H1 (cell line): ENCODE results near the gene PROK2. TPM values are rescaled to one million over a fixed set of nuclear protein-coding genes. Genes with fewer than 3 reads are reported as not detected.

Experiments
- CTCF ChIA-PET: fragments of 300-600 bp; sonication (Branson Sonifier 250); formaldehyde crosslinking; loops from one replicate; lab custom pipeline; 2021; ENCODE audit not compliant: partially characterized antibody; lab: Charles Lee
- POLR2A ChIA-PET: fragments of 300-600 bp; sonication (Branson Sonifier 250); formaldehyde crosslinking; loops from one replicate; lab custom pipeline; 2021; ENCODE audit warnings: inconsistent platforms; ENCODE audit not compliant: partially characterized antibody; lab: Charles Lee
- DNase-seq, 2 experiments: peaks; one replicate each; pipeline versions ENCODE4 v3.0.0 to v3.0.0-alpha.2; 2010 to 2022; ENCODE audit warnings: low spot score in 2 of 2, low read depth in 1 of 2, mixed read lengths in 1 of 2
- FAIRE-seq: peaks from 2 replicates; lab custom pipeline; 2011; peaks lifted over from hg19 to GRCh38; lab: Jason Lieb, UNC
- H2AFZ ChIP-seq: 2 replicates; pipeline ENCODE4 v1.8.1; 2012; ENCODE audit warnings: low read length, inconsistent platforms
- H2AK5ac ChIP-seq: 2 replicates; pipeline ENCODE4 v1.6.1; 2013; ENCODE audit warnings: low read depth, low read length
- H2BK120ac ChIP-seq: replicated peaks from 2 replicates; pipeline ENCODE3; 2013; ENCODE audit warnings: low read depth, low read length, inconsistent platforms
- H2BK12ac ChIP-seq: 2 replicates; pipeline ENCODE4 v1.6.1; 2013; ENCODE audit warnings: low read depth, low read length
- H2BK15ac ChIP-seq: 2 replicates; pipeline ENCODE4 v1.6.1; 2013; ENCODE audit warnings: low read length
- H2BK20ac ChIP-seq: 2 replicates; pipeline ENCODE4 v1.6.1; 2013; ENCODE audit warnings: low read length
- H2BK5ac ChIP-seq: 2 replicates; pipeline ENCODE4 v1.6.1; 2013; ENCODE audit warnings: low read depth, low read length
- H3K14ac ChIP-seq: 2 replicates; pipeline ENCODE4 v1.6.1; 2013; ENCODE audit warnings: inconsistent platforms; ENCODE audit not compliant: insufficient read length
- H3K18ac ChIP-seq: 2 replicates; pipeline ENCODE4 v1.6.1; 2013; ENCODE audit warnings: low read length; ENCODE audit errors: extremely low read depth
- H3K23ac ChIP-seq: 2 replicates; pipeline ENCODE4 v1.6.1; 2013; ENCODE audit warnings: inconsistent platforms; ENCODE audit not compliant: insufficient read length
- H3K23me2 ChIP-seq: 2 replicates; pipeline ENCODE4 v1.6.1; 2013; ENCODE audit warnings: low read depth, low read length
- H3K27ac ChIP-seq: 2 replicates; pipeline ENCODE4 v1.6.1; 2011; ENCODE audit warnings: low read depth, low read length, inconsistent platforms
- H3K27me3 ChIP-seq, 4 experiments: replicated peaks in 1 of 4; 1 replicate in 1 of 4; 2 replicates in 3 of 4; pipeline versions ENCODE4 v1.6.1 to v1.8.1; 2011 to 2013; ENCODE audit warnings: low read length in 3 of 4, mild to moderate bottlenecking in 3 of 4, inconsistent platforms in 2 of 4, mixed read lengths in 2 of 4, moderate library complexity in 1 of 4; ENCODE audit not compliant: control insufficient read depth in 3 of 4, insufficient read depth in 3 of 4; ENCODE audit errors: extremely low read depth in 1 of 4
- H3K36me3 ChIP-seq, 4 experiments: 2 replicates each; pipeline versions ENCODE4 v1.6.1 to v1.8.1; 2011 to 2013; ENCODE audit warnings: mild to moderate bottlenecking in 4 of 4, low read length in 3 of 4, moderate library complexity in 2 of 4, control low read depth in 1 of 4, inconsistent platforms in 1 of 4; ENCODE audit not compliant: insufficient read depth in 4 of 4, control insufficient read depth in 2 of 4
- H3K4ac ChIP-seq: replicated peaks from 2 replicates; pipeline ENCODE3; 2013; ENCODE audit warnings: low read length, low read depth, mixed read lengths, inconsistent platforms; ENCODE audit not compliant: insufficient read length
- H3K4me1 ChIP-seq, 4 experiments: replicated peaks in 1 of 4; 1 replicate in 1 of 4; 2 replicates in 3 of 4; pipeline versions ENCODE4 v1.6.1 to v1.8.1; 2011 to 2013; ENCODE audit warnings: low read length in 3 of 4, inconsistent platforms in 2 of 4, mixed read lengths in 1 of 4; ENCODE audit not compliant: insufficient read depth in 4 of 4, control insufficient read depth in 3 of 4
- H3K4me2 ChIP-seq, 2 experiments: 2 replicates each; pipeline versions ENCODE4 v1.6.1 to v1.8.1; 2011 to 2013; ENCODE audit warnings: low read depth in 2 of 2, low read length in 2 of 2, control low read depth in 1 of 2, inconsistent platforms in 1 of 2, mild to moderate bottlenecking in 1 of 2; ENCODE audit not compliant: insufficient read depth in 1 of 2
- H3K4me3 ChIP-seq, 4 experiments: fragments of 200-600, 300-600 bp in 1 of 4; sonication (generic), shearing (Covaris generic), sonication (Bioruptor Twin) in 1 of 4; 2 replicates each; pipeline versions ENCODE4 v1.5.1 to v1.8.1; 2011 to 2016; ENCODE audit warnings: low read length in 4 of 4, low read depth in 3 of 4, control low read depth in 2 of 4, inconsistent platforms in 2 of 4, mild to moderate bottlenecking in 2 of 4, mixed read lengths in 1 of 4, moderate library complexity in 1 of 4; ENCODE audit not compliant: insufficient read depth in 2 of 4; ENCODE audit errors: extremely low read depth in 1 of 4
- H3K56ac ChIP-seq: replicated peaks from 2 replicates; pipeline ENCODE3; 2013; ENCODE audit warnings: low read depth, mild to moderate bottlenecking, mixed read lengths, low read length, inconsistent platforms; ENCODE audit not compliant: insufficient read length
- H3K79me1 ChIP-seq: 2 replicates; pipeline ENCODE4 v1.6.1; 2013; ENCODE audit warnings: low read depth, low read length, control low read depth
- H3K79me2 ChIP-seq, 2 experiments: 2 replicates each; pipeline versions ENCODE4 v1.6.1 to v1.8.1; 2012 to 2013; ENCODE audit warnings: low read length in 2 of 2, mild to moderate bottlenecking in 2 of 2, inconsistent platforms in 1 of 2; ENCODE audit not compliant: insufficient read depth in 2 of 2, control insufficient read depth in 1 of 2
- H3K9ac ChIP-seq, 4 experiments: replicated peaks in 1 of 4; 1 replicate in 1 of 4; 2 replicates in 3 of 4; pipeline versions ENCODE4 v1.6.1 to v1.8.1; 2011 to 2013; ENCODE audit warnings: low read depth in 3 of 4, low read length in 3 of 4, control low read depth in 2 of 4, mild to moderate bottlenecking in 2 of 4, moderate library complexity in 2 of 4, inconsistent platforms in 1 of 4; ENCODE audit errors: extremely low read depth in 1 of 4
- H3K9me3 ChIP-seq, 2 experiments: 2 replicates each; pipeline versions ENCODE4 v1.6.1 to v1.8.1; 2012 to 2013; ENCODE audit warnings: mild to moderate bottlenecking in 2 of 2, moderate library complexity in 2 of 2, control low read depth in 1 of 2, inconsistent platforms in 1 of 2, low read depth in 1 of 2, low read length in 1 of 2, mixed read lengths in 1 of 2; ENCODE audit not compliant: insufficient read depth in 2 of 2
- H4K20me1 ChIP-seq, 2 experiments: replicated peaks in 1 of 2; 2 replicates each; pipeline versions ENCODE3 to v1.8.1; 2011 to 2013; ENCODE audit warnings: inconsistent platforms in 2 of 2, low read length in 2 of 2, mild to moderate bottlenecking in 1 of 2; ENCODE audit not compliant: insufficient read depth in 2 of 2, control insufficient read depth in 1 of 2
- H4K5ac ChIP-seq: 2 replicates; pipeline ENCODE4 v1.6.1; 2013; ENCODE audit warnings: low read length, low read depth, mixed read lengths, inconsistent platforms; ENCODE audit not compliant: insufficient read length
- H4K8ac ChIP-seq: 2 replicates; pipeline ENCODE4 v1.8.0; 2013; ENCODE audit warnings: mild to moderate bottlenecking, moderate library complexity, low read length, inconsistent platforms; ENCODE audit not compliant: insufficient read depth; ENCODE audit errors: extremely low read depth
- H4K91ac ChIP-seq: replicated peaks from 2 replicates; pipeline ENCODE3; 2013; ENCODE audit warnings: low read length, mixed read lengths, inconsistent platforms; ENCODE audit not compliant: insufficient read length
- EZH2 ChIP-seq: fragments of 200-600 bp; sonication (generic); IDR thresholded peaks from 2 replicates; pipeline ENCODE4 v1.7.1; 2012; ENCODE audit warnings: low read depth, mild to moderate bottlenecking, moderate library complexity, low read length, inconsistent platforms; ENCODE audit not compliant: severe bottlenecking
- GABPA ChIP-seq: IDR thresholded peaks from 2 replicates; pipeline ENCODE4 v1.6.1; 2011; ENCODE audit warnings: mild to moderate bottlenecking, low read length, moderate library complexity, borderline replicate concordance; ENCODE audit not compliant: insufficient read depth
- HDAC2 ChIP-seq, 2 experiments: fragments of 300-600 bp in 1 of 2; sonication (generic) in 1 of 2; IDR thresholded peaks; 2 replicates each; pipeline ENCODE4 v1.6.1; 2011 to 2012; ENCODE audit warnings: low read depth in 2 of 2, low read length in 2 of 2, mild to moderate bottlenecking in 2 of 2, moderate library complexity in 2 of 2, borderline replicate concordance in 1 of 2, inconsistent platforms in 1 of 2
- JUND ChIP-seq: IDR thresholded peaks from 2 replicates; pipeline ENCODE4 v1.6.1; 2011; ENCODE audit warnings: mild to moderate bottlenecking, improper control_type of control experiment, low read length
- KDM5A ChIP-seq: fragments of 200-600 bp; IDR thresholded peaks from 2 replicates; pipeline ENCODE4 v1.7.1; 2012; ENCODE audit warnings: mild to moderate bottlenecking, low read length, inconsistent platforms, mixed read lengths
- POLR2AphosphoS5 ChIP-seq: IDR thresholded peaks from 2 replicates; pipeline ENCODE4 v1.6.1; 2011; ENCODE audit warnings: low read depth, low read length
- RNF2 ChIP-seq: fragments of 200-900, 300-1000 bp; sonication (generic); IDR thresholded peaks from 2 replicates; pipeline ENCODE4 v1.7.1; 2016; ENCODE audit warnings: borderline replicate concordance, low read depth, mild to moderate bottlenecking, antibody characterized with exemption, low read length; ENCODE audit not compliant: poor library complexity, severe bottlenecking; ENCODE audit errors: missing control alignments
- RXRA ChIP-seq: IDR thresholded peaks from 2 replicates; pipeline ENCODE4 v1.6.1; 2011; ENCODE audit warnings: low read depth, mild to moderate bottlenecking, low read length, moderate library complexity; ENCODE audit not compliant: insufficient read depth
- SUZ12 ChIP-seq: fragments of 200-600 bp; sonication (generic); IDR thresholded peaks from 2 replicates; pipeline ENCODE4 v1.6.1; 2012; ENCODE audit warnings: mild to moderate bottlenecking, inconsistent platforms, low read length, moderate library complexity, mixed read lengths
- WGBS, 2 experiments: shearing (Covaris generic) in 1 of 2; methylation state at CpG; one replicate each; pipeline versions ENCODE4 v1.1.6 to v1.1.7; 2013 to 2015; ENCODE audit warnings: low lambda C conversion rate in 2 of 2, mixed read lengths in 2 of 2, inconsistent platforms in 1 of 2, low coverage in 1 of 2, missing lambda C conversion rate in 1 of 2; ENCODE audit not compliant: insufficient replicate concordance in 2 of 2, insufficient coverage in 1 of 2, insufficient read length in 1 of 2; ENCODE audit errors: extremely low coverage in 1 of 2, missing lambda C conversion rate in 1 of 2; 5-methylcytosine and 5-hydroxymethylcytosine counted together
- polyA plus RNA-seq, 7 experiments: library from polyadenylated mRNA; depleted of rRNA in 3 of 7; stranded (reverse) in 5 of 7; unstranded in 2 of 7; fragments of >200 nt in 5 of 7; fragments of 200-250 nt in 2 of 7; gene quantifications; 1 replicate in 5 of 7; 2 replicates in 1 of 7; 4 replicates in 1 of 7; pipeline versions ENCODE4 v1.2.1 to v1.2.3, GENCODE V29; 2011 to 2013; ENCODE audit warnings: missing spikeins in 2 of 7, mixed read lengths in 2 of 7
- total RNA-seq: library from RNA; stranded (reverse); fragmentation: NEBNext Ultra II Directional; extraction: Animal tissue kit (Norgen Biotek cat#: 25700); gene quantifications from 2 replicates; pipeline ENCODE4 v1.2.1, GENCODE V29; 2021

The PROK2 gene
- total and polyA plus RNA-seq, 2 of the 8 experiments (the other 6 are each of a cell fraction or from before 2014, with no cell fraction given): 0.50 to 1.8 TPM

DNA sequence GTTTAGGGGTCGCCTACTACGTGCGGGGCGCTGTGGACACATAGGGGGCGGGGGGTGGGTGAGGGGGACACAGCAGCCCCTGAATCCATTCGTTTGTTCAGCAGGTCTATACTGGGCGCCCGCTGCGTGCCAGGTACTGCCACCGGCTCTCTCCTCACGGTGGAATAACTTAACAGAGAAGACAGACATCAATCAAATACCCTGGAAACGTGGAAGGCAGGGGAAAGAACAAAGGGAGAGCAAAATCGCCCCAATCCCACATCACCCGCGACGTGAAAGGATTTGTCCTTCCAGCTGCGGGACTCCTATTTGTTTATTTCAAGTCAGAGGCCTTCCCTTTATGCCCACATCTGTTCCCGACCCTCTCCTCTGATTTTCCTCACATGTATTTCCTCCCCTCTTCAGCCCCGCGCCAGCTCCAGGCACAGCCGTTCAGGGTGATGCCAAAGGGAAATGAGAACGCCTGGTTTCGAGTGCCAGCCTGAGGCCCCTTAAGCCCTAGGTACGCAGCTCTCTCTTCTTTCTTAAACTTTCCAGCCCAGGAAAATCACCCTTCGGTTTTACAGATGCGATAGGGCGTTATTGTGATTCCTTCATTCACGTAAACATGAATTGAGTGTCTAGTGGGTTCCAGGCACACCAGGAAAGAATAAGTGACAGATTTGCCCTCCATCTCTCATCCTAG is 726 bp upstream of the PROK2 start:
- no peak overlapping the region for H3K23ac ChIP-seq
- no peak overlapping the region for H2BK120ac ChIP-seq
- H3K14ac ChIP-seq: no peak overlapping the region
- H4K5ac ChIP-seq: no peak overlapping the region
- H2AK5ac ChIP-seq: no peak overlapping the region
- no peak overlapping the region for H2BK15ac ChIP-seq
- peak overlapping the region; percentile 6 for H2BK12ac ChIP-seq
- H3K4me2 ChIP-seq: peak overlapping the region; percentile 88 to 96
- FAIRE-seq (no peak), DNase-seq (no peak)
- H3K36me3 ChIP-seq: no peaks in the 10 kb centered on the region
- CTCF ChIA-PET: interaction anchor here (0.6 to 1.0 kb wide), 2 partner anchors 56 to 822 kb away, joined by 3 to 4 read pairs; no protein-coding TSS in a partner anchor
- H2AFZ ChIP-seq: peak overlapping the region; percentile 37
- POLR2A ChIA-PET: interaction anchor here (0.7 to 1.5 kb wide), 3 partner anchors 17 to 42 kb away, joined by 3 to 6 read pairs (median 3); partner anchors contain the start of gene GPR27
- no peak overlapping the region for H3K56ac ChIP-seq
- WGBS, 2 experiments: 14% methylated on average over 28 of the region's 28 CpGs; no CpG with 5 or more reads in 1 of the 2 experiments
- no peaks in the 10 kb centered on the region for H3K79me1 ChIP-seq
- no peak overlapping the region for H3K4ac ChIP-seq
- H3K9me3 ChIP-seq: no peaks in the 10 kb centered on the region
- H3K4me3 ChIP-seq: peak overlapping the region; percentile 26 to 64 (median 32)
- no peak overlapping the region for H2BK20ac ChIP-seq
- H3K23me2 ChIP-seq: peaks cover 7% of the 10 kb centered on the region; the same call in 1 of the 2 replicates
- peak overlapping the region; percentile 7; the same call in 1 of the 2 replicates for H4K8ac ChIP-seq
- no peaks in the 10 kb centered on the region for H4K20me1 ChIP-seq
- H3K18ac ChIP-seq: no peak overlapping the region
- H4K91ac ChIP-seq: peak overlapping the region; percentile 27
- peaks cover 0 to 9% (median 6%) of the 10 kb centered on the region in 4 experiments; a peak in 4 of 7 replicates for H3K4me1 ChIP-seq
- TF ChIP-seq EZH2: peak; percentile 77
- no peak for TF ChIP-seq JUND
- no peak for TF ChIP-seq HDAC2 (IDR thresholded peaks at IDR 0.05; ENCODE audit: borderline replicate concordance in 1 of 2, low read depth in 2 of 2, low read length in 2 of 2)
- no peak for TF ChIP-seq RXRA
- no peak; the same call in 1 of the 2 replicates for TF ChIP-seq GABPA
- peak; percentile 30 for TF ChIP-seq RNF2
- peak; percentile 81 for TF ChIP-seq SUZ12
- TF ChIP-seq POLR2AphosphoS5: no peak
- TF ChIP-seq KDM5A: no peak
- H3K27me3 ChIP-seq: peaks cover 19 to 52% (median 34%) of the 10 kb centered on the region in 4 experiments
- H2BK5ac ChIP-seq: no peak overlapping the region
- H3K27ac ChIP-seq: no peak overlapping the region
- 0 out of 7 replicates have a peak overlapping the region, but pooled peaks of 1 of the 4 experiments have one; percentile 2 for H3K9ac ChIP-seq
- H3K79me2 ChIP-seq: no peaks in the 10 kb centered on the region
